IMR-90 (cell line): ENCODE measurements around the gene SENP6. TPM values are rescaled to one million over a fixed set of nuclear protein-coding genes. Genes with fewer than 3 reads are reported as not detected.

Experiments
- ATAC-seq: fragments of 200-7000 bp; cut with Tn5 transposase; 2 replicates; pipeline ENCODE4 v1.9.1; 2020; ENCODE audit warnings: low read depth, mild to moderate bottlenecking, moderate library complexity
- BruUV-seq: library from RNA; stranded (reverse); fragments of 400-500 nt; replicated peaks from 2 replicates; lab custom pipeline; 2021; lab: Mats Ljungman, UMichigan
- CTCF ChIA-PET: fragments of 300-600 bp; formaldehyde crosslinking; extraction: SDS; loops from one replicate; lab custom pipeline; 2021; ENCODE audit warnings: antibody characterized with exemption; lab: Yijun Ruan, JAX
- POLR2A ChIA-PET: fragments of 300-600 bp; sonication (Branson Sonifier 250); formaldehyde crosslinking; loops from one replicate; lab custom pipeline; 2022; ENCODE audit warnings: antibody characterized with exemption; ENCODE audit not compliant: unreplicated experiment; lab: Charles Lee
- DNase-seq: peaks from one replicate; pipeline ENCODE4 v3.0.0; 2013
- H2AFZ ChIP-seq: replicated peaks from 2 replicates; pipeline ENCODE3; 2013; ENCODE audit warnings: low read length, mild to moderate bottlenecking; ENCODE audit not compliant: poor library complexity
- H2AK5ac ChIP-seq: 2 replicates; pipeline ENCODE4 v1.6.1; 2013; ENCODE audit warnings: low read depth, low read length, inconsistent platforms
- H2AK9ac ChIP-seq: replicated peaks from 2 replicates; pipeline ENCODE3; 2013; ENCODE audit warnings: mild to moderate bottlenecking, low read depth, low read length, moderate library complexity; ENCODE audit not compliant: poor library complexity
- H2BK120ac ChIP-seq: 2 replicates; pipeline ENCODE4 v1.6.1; 2013; ENCODE audit warnings: low read depth, low read length, inconsistent platforms
- H2BK15ac ChIP-seq: 3 replicates; pipeline ENCODE4 v1.6.1; 2013; ENCODE audit warnings: low read depth, low read length, inconsistent platforms
- H2BK20ac ChIP-seq: 2 replicates; pipeline ENCODE4 v1.6.1; 2013; ENCODE audit warnings: low read depth, mild to moderate bottlenecking, inconsistent platforms, low read length, moderate library complexity
- H2BK5ac ChIP-seq: 2 replicates; pipeline ENCODE4 v1.6.1; 2013; ENCODE audit warnings: mild to moderate bottlenecking, low read depth, low read length, inconsistent platforms; ENCODE audit not compliant: poor library complexity, severe bottlenecking
- H3K14ac ChIP-seq: replicated peaks from 2 replicates; pipeline ENCODE4 v1.6.1; 2013; ENCODE audit warnings: low read depth, low read length, inconsistent platforms
- H3K18ac ChIP-seq: 2 replicates; pipeline ENCODE4 v1.6.1; 2013; ENCODE audit warnings: low read depth, low read length, control low read depth
- H3K23ac ChIP-seq: 2 replicates; pipeline ENCODE4 v1.6.1; 2013; ENCODE audit warnings: low read depth, low read length, inconsistent platforms
- H3K27ac ChIP-seq: 2 replicates; pipeline ENCODE4 v1.5.1; 2013; ENCODE audit warnings: mild to moderate bottlenecking, control low read depth, low read length; ENCODE audit not compliant: insufficient read depth
- H3K27me3 ChIP-seq: 2 replicates; pipeline ENCODE4 v1.6.1; 2013; ENCODE audit warnings: low read length; ENCODE audit not compliant: control insufficient read depth, insufficient read depth
- H3K36me3 ChIP-seq: 2 replicates; pipeline ENCODE4 v1.6.1; 2013; ENCODE audit warnings: low read length, mixed read lengths; ENCODE audit not compliant: control insufficient read depth, insufficient read depth
- H3K4ac ChIP-seq: 2 replicates; pipeline ENCODE4 v1.6.1; 2013; ENCODE audit warnings: low read depth, low read length, inconsistent platforms
- H3K4me1 ChIP-seq: 2 replicates; pipeline ENCODE4 v1.6.1; 2013; ENCODE audit warnings: low read length, mixed read lengths; ENCODE audit not compliant: control insufficient read depth, insufficient read depth
- H3K4me2 ChIP-seq: 2 replicates; pipeline ENCODE4 v1.6.1; 2013; ENCODE audit warnings: low read depth, mild to moderate bottlenecking, control low read depth, low read length, moderate library complexity
- H3K4me3 ChIP-seq: 2 replicates; pipeline ENCODE4 v1.5.1; 2013; ENCODE audit warnings: low read depth, mild to moderate bottlenecking, control low read depth, low read length, moderate library complexity; ENCODE audit not compliant: insufficient read depth
- H3K56ac ChIP-seq: 2 replicates; pipeline ENCODE4 v1.6.1; 2013; ENCODE audit warnings: low read length, inconsistent platforms; ENCODE audit not compliant: insufficient read depth; ENCODE audit errors: extremely low read depth
- H3K79me1 ChIP-seq, 2 experiments: 2 replicates each; pipeline ENCODE4 v1.6.1; 2013; ENCODE audit warnings: low read length in 2 of 2, inconsistent platforms in 1 of 2, low read depth in 1 of 2
- H3K9ac ChIP-seq: 2 replicates; pipeline ENCODE4 v1.6.1; 2013; ENCODE audit warnings: low read depth, low read length, control low read depth
- H3K9me1 ChIP-seq: 2 replicates; pipeline ENCODE4 v1.6.1; 2013; ENCODE audit warnings: low read length, inconsistent platforms; ENCODE audit not compliant: insufficient read depth
- H3K9me3 ChIP-seq: 2 replicates; pipeline ENCODE4 v1.6.1; 2013; ENCODE audit warnings: low read length; ENCODE audit not compliant: control insufficient read depth, insufficient read depth
- H4K20me1 ChIP-seq: 2 replicates; pipeline ENCODE4 v1.6.1; 2013; ENCODE audit warnings: low read length, inconsistent platforms; ENCODE audit not compliant: insufficient read depth
- H4K5ac ChIP-seq: 2 replicates; pipeline ENCODE4 v1.6.1; 2013; ENCODE audit warnings: mild to moderate bottlenecking, low read depth, low read length, control low read depth
- H4K8ac ChIP-seq, 2 experiments: 2 replicates each; pipeline ENCODE4 v1.6.1; 2013; ENCODE audit warnings: low read depth in 2 of 2, low read length in 2 of 2, control low read depth in 1 of 2, inconsistent platforms in 1 of 2
- H4K91ac ChIP-seq: 2 replicates; pipeline ENCODE4 v1.6.1; 2013; ENCODE audit warnings: low read depth, low read length, inconsistent platforms; ENCODE audit not compliant: insufficient read depth
- BHLHE40 ChIP-seq: fragments of 150-350 bp; IDR thresholded peaks from 2 replicates; pipeline ENCODE4 v1.6.1; 2016; ENCODE audit warnings: mild to moderate bottlenecking, low read depth, low read length
- CEBPB ChIP-seq: IDR thresholded peaks from 2 replicates; pipeline ENCODE4 v1.6.1; 2012; ENCODE audit warnings: low read depth, low read length, improper control_type of control experiment
- CHD1 ChIP-seq: IDR thresholded peaks from 2 replicates; pipeline ENCODE4 v1.6.1; 2012; ENCODE audit warnings: low read depth, low read length, improper control_type of control experiment
- FOS ChIP-seq: fragments of 150-350 bp; IDR thresholded peaks from 2 replicates; pipeline ENCODE4 v1.6.1; 2016; ENCODE audit warnings: low read depth, low read length
- MAFK ChIP-seq: IDR thresholded peaks from 2 replicates; pipeline ENCODE4 v1.6.1; 2012; ENCODE audit warnings: low read depth, low read length, improper control_type of control experiment
- MAZ ChIP-seq: IDR thresholded peaks from 2 replicates; pipeline ENCODE4 v1.6.1; 2012; ENCODE audit warnings: low read depth, mild to moderate bottlenecking, low read length, improper control_type of control experiment, moderate library complexity, borderline replicate concordance
- MXI1 ChIP-seq: IDR thresholded peaks from 2 replicates; pipeline ENCODE4 v1.6.1; 2012; ENCODE audit warnings: low read depth, mild to moderate bottlenecking, low read length, moderate library complexity, borderline replicate concordance
- NFE2L2 ChIP-seq: fragments of 150-350 bp; IDR thresholded peaks from 2 replicates; pipeline ENCODE4 v1.6.1; 2016; ENCODE audit warnings: low read depth, mild to moderate bottlenecking, low read length
- POLR2A ChIP-seq: IDR thresholded peaks from 2 replicates; pipeline ENCODE4 v1.6.1; 2012; ENCODE audit warnings: mild to moderate bottlenecking, low read depth, low read length
- RAD21 ChIP-seq: IDR thresholded peaks from 2 replicates; pipeline ENCODE4 v1.6.1; 2012; ENCODE audit warnings: low read length, improper control_type of control experiment
- RCOR1 ChIP-seq: IDR thresholded peaks from 2 replicates; pipeline ENCODE4 v1.6.1; 2012; ENCODE audit warnings: mild to moderate bottlenecking, low read length, improper control_type of control experiment; ENCODE audit not compliant: insufficient replicate concordance
- RFX5 ChIP-seq: IDR thresholded peaks from 2 replicates; pipeline ENCODE4 v1.8.0; 2012; ENCODE audit warnings: low read depth, mild to moderate bottlenecking, low read length, moderate library complexity
- SMC3 ChIP-seq: fragments of 150-350 bp; IDR thresholded peaks from 2 replicates; pipeline ENCODE4 v1.6.1; 2016; ENCODE audit warnings: low read depth, mild to moderate bottlenecking, antibody characterized with exemption, low read length, moderate library complexity
- WGBS, 2 experiments: methylation state at CpG; one replicate each; pipeline versions ENCODE4 v1.1.5 to v1.1.7; 2013; ENCODE audit warnings: missing lambda C conversion rate in 2 of 2; ENCODE audit not compliant: insufficient read length in 1 of 2; ENCODE audit errors: extremely low coverage in 2 of 2; 5-methylcytosine and 5-hydroxymethylcytosine counted together
- dilution Hi-C: fragments of 300-500 bp; cut with HindIII; formaldehyde crosslinking; loops from one replicate; pipeline ENCODE4 v1.14.3; 2018; ENCODE audit warnings: low sequenced_read_pairs; ENCODE audit not compliant: unreplicated experiment
- in situ Hi-C: fragments of 300-500 bp; cut with MboI; formaldehyde crosslinking; loops from 3 replicates; pipeline ENCODE4 v1.14.3; 2019; ENCODE audit warnings: low sequenced_read_pairs, inconsistent platforms, mixed read lengths
- intact Hi-C: fragments of 100-400 bp; cut with micrococcal nuclease; formaldehyde crosslinking; loops from 2 replicates; pipeline ENCODE4 v1.10.0; 2022
- polyA plus RNA-seq, 3 experiments: library from polyadenylated mRNA; depleted of rRNA; stranded (reverse); fragments of >200 nt; gene quantifications; 2 replicates each; pipeline ENCODE4 v1.2.3, GENCODE V29; 2012; ENCODE audit warnings: low replicate concordance in 1 of 3
- total RNA-seq: library from RNA; depleted of rRNA; stranded (reverse); fragments of >200 nt; gene quantifications from 2 replicates; pipeline ENCODE4 v1.2.3, GENCODE V29; 2012
- TF ChIP-seq, protein P1 (sequence below): conservative IDR thresholded peaks from 2 replicates; pipeline ENCODE4 v1.5.1; 2012; ENCODE audit warnings: mild to moderate bottlenecking, low read depth, low read length, improper control_type of control experiment
- TF ChIP-seq, protein P2 (sequence below): fragments of 150-350 bp; IDR thresholded peaks from 2 replicates; pipeline ENCODE4 v1.6.1; 2016; ENCODE audit warnings: low read depth, mild to moderate bottlenecking, low read length, moderate library complexity, borderline replicate concordance
- TF ChIP-seq, protein P3 (sequence below): fragments of 150-350 bp; IDR thresholded peaks from 2 replicates; pipeline ENCODE4 v1.6.1; 2017; ENCODE audit warnings: mild to moderate bottlenecking, antibody characterized with exemption, low read length, low read depth

Gene SENP6
- total and polyA plus RNA-seq, 2 of the 4 experiments (the other 2 are of a cell fraction), result 23.1 to 25.8 TPM

DNA sequence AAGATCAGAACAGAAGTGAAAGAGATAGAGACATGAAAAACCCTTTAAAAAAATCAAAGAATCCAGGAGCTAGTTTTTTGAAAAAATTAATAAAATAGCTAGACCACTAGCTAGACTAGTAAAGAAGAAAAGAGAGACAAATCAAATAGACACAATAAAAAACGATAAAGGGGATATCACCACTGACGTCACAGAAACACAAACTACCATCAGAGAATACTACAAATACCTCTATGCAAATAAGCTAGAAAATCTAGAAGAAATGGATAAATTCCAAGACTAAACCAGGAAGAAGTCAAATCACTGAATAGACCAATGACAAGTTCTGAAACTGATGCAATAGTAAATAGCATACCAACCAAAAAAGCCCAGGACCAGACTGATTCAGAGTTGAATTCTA lies 29.6 kb upstream of the SENP6 start:
- Histone ChIP-seq H3K9ac (no peak overlapping the region), H3K23ac (no peak overlapping the region), H4K91ac (no peak overlapping the region), H3K14ac (no peak overlapping the region), H2BK120ac (no peak overlapping the region), H2BK15ac (no peak overlapping the region), H3K27me3 (peaks cover 2% of the 10 kb centered on the region; the same call in 1 of the 2 replicates), H2AK5ac (no peak overlapping the region), H3K9me1 (no peaks in the 10 kb centered on the region), H3K36me3 (no peaks in the 10 kb centered on the region), H4K5ac (no peak overlapping the region), H2AK9ac (no peak overlapping the region), H3K4ac (no peak overlapping the region), H3K4me1 (no peaks in the 10 kb centered on the region), H2BK5ac (no peak overlapping the region), H3K56ac (no peak overlapping the region), H4K20me1 (no peaks in the 10 kb centered on the region), H3K9me3 (no peaks in the 10 kb centered on the region), H2AFZ (no peak overlapping the region), H3K79me1 (no peaks in the 10 kb centered on the region), H4K8ac (no peak overlapping the region), H3K4me2 (no peak overlapping the region), H3K18ac (no peak overlapping the region), H3K4me3 (no peak overlapping the region), H3K27ac (no peak overlapping the region), H2BK20ac (no peak overlapping the region)
- DNase-seq (no peak), ATAC-seq (no peak)
- POLR2A ChIA-PET, result no interaction called here
- dilution Hi-C loops (no loop called here), in situ Hi-C loops (no loop called here), intact Hi-C loops (no loop called here)
- CTCF ChIA-PET, result interaction anchor here (0.7 to 1.1 kb wide), 2 partner anchors 9 to 1269 kb away, joined by 3 read pairs; no protein-coding TSS in a partner anchor
- BruUV-seq, result no TSS peak
- WGBS, 2 experiments, result no CpG with 5 or more reads among the region's 2 CpGs
- TF ChIP-seq, protein P1, sequence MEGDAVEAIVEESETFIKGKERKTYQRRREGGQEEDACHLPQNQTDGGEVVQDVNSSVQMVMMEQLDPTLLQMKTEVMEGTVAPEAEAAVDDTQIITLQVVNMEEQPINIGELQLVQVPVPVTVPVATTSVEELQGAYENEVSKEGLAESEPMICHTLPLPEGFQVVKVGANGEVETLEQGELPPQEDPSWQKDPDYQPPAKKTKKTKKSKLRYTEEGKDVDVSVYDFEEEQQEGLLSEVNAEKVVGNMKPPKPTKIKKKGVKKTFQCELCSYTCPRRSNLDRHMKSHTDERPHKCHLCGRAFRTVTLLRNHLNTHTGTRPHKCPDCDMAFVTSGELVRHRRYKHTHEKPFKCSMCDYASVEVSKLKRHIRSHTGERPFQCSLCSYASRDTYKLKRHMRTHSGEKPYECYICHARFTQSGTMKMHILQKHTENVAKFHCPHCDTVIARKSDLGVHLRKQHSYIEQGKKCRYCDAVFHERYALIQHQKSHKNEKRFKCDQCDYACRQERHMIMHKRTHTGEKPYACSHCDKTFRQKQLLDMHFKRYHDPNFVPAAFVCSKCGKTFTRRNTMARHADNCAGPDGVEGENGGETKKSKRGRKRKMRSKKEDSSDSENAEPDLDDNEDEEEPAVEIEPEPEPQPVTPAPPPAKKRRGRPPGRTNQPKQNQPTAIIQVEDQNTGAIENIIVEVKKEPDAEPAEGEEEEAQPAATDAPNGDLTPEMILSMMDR, result no peak
- no peak for TF ChIP-seq NFE2L2
- no peak for TF ChIP-seq POLR2A
- TF ChIP-seq RFX5, result no peak
- no peak for TF ChIP-seq SMC3
- TF ChIP-seq MXI1, result no peak
- TF ChIP-seq RAD21, result no peak
- no peak for TF ChIP-seq MAZ
- TF ChIP-seq CHD1, result no peak
- no peak for TF ChIP-seq CEBPB
- no peak for TF ChIP-seq BHLHE40
- TF ChIP-seq FOS, result no peak
- TF ChIP-seq RCOR1, result no peak
- TF ChIP-seq, protein P2, sequence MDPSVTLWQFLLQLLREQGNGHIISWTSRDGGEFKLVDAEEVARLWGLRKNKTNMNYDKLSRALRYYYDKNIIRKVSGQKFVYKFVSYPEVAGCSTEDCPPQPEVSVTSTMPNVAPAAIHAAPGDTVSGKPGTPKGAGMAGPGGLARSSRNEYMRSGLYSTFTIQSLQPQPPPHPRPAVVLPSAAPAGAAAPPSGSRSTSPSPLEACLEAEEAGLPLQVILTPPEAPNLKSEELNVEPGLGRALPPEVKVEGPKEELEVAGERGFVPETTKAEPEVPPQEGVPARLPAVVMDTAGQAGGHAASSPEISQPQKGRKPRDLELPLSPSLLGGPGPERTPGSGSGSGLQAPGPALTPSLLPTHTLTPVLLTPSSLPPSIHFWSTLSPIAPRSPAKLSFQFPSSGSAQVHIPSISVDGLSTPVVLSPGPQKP, result no peak
- TF ChIP-seq MAFK, result no peak
- TF ChIP-seq, protein P3, sequence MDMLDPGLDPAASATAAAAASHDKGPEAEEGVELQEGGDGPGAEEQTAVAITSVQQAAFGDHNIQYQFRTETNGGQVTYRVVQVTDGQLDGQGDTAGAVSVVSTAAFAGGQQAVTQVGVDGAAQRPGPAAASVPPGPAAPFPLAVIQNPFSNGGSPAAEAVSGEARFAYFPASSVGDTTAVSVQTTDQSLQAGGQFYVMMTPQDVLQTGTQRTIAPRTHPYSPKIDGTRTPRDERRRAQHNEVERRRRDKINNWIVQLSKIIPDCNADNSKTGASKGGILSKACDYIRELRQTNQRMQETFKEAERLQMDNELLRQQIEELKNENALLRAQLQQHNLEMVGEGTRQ, result no peak
